BJ (cell line): ENCODE measurements around the gene BRMS1L. TPM values are rescaled to one million over a fixed set of nuclear protein-coding genes. Genes with fewer than 3 reads are reported as not detected.

Experiments
- CTCF ChIA-PET: fragments of 350-600 bp; formaldehyde crosslinking; extraction: SDS; loops from one replicate; lab custom pipeline; 2021; ENCODE audit warnings: antibody characterized with exemption, inconsistent platforms; lab: Yijun Ruan, JAX
- POLR2A ChIA-PET: fragments of 300-600 bp; sonication (Branson Sonifier 250); formaldehyde crosslinking; extraction: SDS; loops from one replicate; lab custom pipeline; 2021; ENCODE audit warnings: antibody characterized with exemption; lab: Charles Lee
- DNase-seq: peaks from one replicate; pipeline ENCODE4 v3.0.0-alpha.2; 2011; ENCODE audit warnings: low read depth
- H3K27me3 ChIP-seq: 2 replicates; pipeline ENCODE4 v1.6.0; 2011; ENCODE audit warnings: low read length; ENCODE audit not compliant: control insufficient read depth, insufficient read depth
- H3K36me3 ChIP-seq: 2 replicates; pipeline ENCODE4 v1.5.1; 2011; ENCODE audit warnings: low read length; ENCODE audit not compliant: control insufficient read depth, insufficient read depth
- H3K4me3 ChIP-seq: 2 replicates; pipeline ENCODE4 v1.5.1; 2011; ENCODE audit warnings: low read depth, mild to moderate bottlenecking, control low read depth, low read length
- polyA plus RNA-seq: library from polyadenylated mRNA; depleted of rRNA; stranded (reverse); fragments of >200 nt; gene quantifications from 2 replicates; pipeline ENCODE4 v1.2.3, GENCODE V29; 2011
- TF ChIP-seq, protein P1 (sequence below): IDR thresholded peaks from 2 replicates; pipeline ENCODE4 v1.5.1; 2011; ENCODE audit warnings: low read depth, mild to moderate bottlenecking, control low read depth, inconsistent platforms, low read length, moderate library complexity; ENCODE audit not compliant: insufficient read depth

Gene BRMS1L
- polyA plus RNA-seq, 1 experiment = 2.5 TPM

- TF ChIP-seq, protein P1, sequence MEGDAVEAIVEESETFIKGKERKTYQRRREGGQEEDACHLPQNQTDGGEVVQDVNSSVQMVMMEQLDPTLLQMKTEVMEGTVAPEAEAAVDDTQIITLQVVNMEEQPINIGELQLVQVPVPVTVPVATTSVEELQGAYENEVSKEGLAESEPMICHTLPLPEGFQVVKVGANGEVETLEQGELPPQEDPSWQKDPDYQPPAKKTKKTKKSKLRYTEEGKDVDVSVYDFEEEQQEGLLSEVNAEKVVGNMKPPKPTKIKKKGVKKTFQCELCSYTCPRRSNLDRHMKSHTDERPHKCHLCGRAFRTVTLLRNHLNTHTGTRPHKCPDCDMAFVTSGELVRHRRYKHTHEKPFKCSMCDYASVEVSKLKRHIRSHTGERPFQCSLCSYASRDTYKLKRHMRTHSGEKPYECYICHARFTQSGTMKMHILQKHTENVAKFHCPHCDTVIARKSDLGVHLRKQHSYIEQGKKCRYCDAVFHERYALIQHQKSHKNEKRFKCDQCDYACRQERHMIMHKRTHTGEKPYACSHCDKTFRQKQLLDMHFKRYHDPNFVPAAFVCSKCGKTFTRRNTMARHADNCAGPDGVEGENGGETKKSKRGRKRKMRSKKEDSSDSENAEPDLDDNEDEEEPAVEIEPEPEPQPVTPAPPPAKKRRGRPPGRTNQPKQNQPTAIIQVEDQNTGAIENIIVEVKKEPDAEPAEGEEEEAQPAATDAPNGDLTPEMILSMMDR = no peak
Measured at GRCh38 chr14:35847636-35848035, 21.5 kb downstream of the BRMS1L start.

GRCh38 chr14:35849122-35849521 lies 23.0 kb downstream of the BRMS1L start:
- CTCF ChIA-PET = no interaction called here
- TF ChIP-seq, protein P1 = no peak
- DNase-seq = no peak
- H3K4me3 ChIP-seq = no peak overlapping the region
- no peaks in the 10 kb centered on the region; the same call in 1 of the 2 replicates for H3K36me3 ChIP-seq
- POLR2A ChIA-PET = no interaction called here
- H3K27me3 ChIP-seq = no peaks in the 10 kb centered on the region

More at GRCh38 chr14:35847636-35848035, 21.5 kb downstream of the BRMS1L start:
- no peak overlapping the region for H3K4me3 ChIP-seq
- no peak for DNase-seq
- no peaks in the 10 kb centered on the region for H3K27me3 ChIP-seq
- ChIA-PET CTCF (interaction anchor here (0.6 kb wide), 1 partner anchor 697 kb away, joined by 3 read pairs; no protein-coding TSS in a partner anchor), POLR2A (no interaction called here)
- no peaks in the 10 kb centered on the region; the same call in 1 of the 2 replicates for H3K36me3 ChIP-seq

GRCh38 chr14:35851823-35852222 lies 25.7 kb downstream of the BRMS1L start:
- Histone ChIP-seq H3K36me3 (no peaks in the 10 kb centered on the region), H3K4me3 (no peak overlapping the region), H3K27me3 (no peaks in the 10 kb centered on the region)
- ChIA-PET CTCF (no interaction called here), POLR2A (no interaction called here)
- TF ChIP-seq, protein P1 = no peak
- DNase-seq = no peak

- Histone ChIP-seq H3K4me3 (no peak overlapping the region), H3K27me3 (no peaks in the 10 kb centered on the region), H3K36me3 (no peaks in the 10 kb centered on the region)
- POLR2A ChIA-PET = no interaction called here
- DNase-seq = no peak
- CTCF ChIA-PET = no interaction called here
- TF ChIP-seq, protein P1 = no peak
Measured at GRCh38 chr14:35853225-35853624, 27.1 kb downstream of the BRMS1L start.

DNA sequence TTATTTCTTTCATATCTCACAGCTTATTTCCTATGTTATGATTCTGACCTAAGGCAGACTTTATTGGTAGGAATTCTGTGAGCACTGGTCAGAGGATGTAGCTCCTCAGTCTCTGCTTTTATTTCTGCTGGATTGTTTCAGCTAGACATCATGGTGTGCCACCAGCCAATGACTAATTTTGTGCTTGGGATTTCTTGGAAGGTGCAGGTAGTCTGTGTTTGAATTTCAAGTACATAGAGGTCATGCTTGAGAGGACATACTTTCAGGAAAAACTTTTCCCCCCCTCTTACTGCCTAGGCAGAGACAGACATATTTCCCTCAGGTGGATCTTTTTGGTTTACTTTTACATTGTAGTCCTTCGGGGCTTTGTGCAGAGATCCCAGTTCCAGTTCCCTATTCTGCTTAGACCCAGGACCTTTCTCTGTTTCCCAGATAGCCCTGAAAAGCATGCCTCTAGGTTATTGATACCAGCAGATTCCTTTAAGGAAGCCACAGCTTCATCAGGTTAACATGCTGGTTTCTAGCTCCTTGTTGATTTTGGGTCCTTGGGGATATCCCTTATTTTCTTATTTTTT lies 28.6 kb downstream of the BRMS1L start:
- POLR2A ChIA-PET = interaction anchor here (0.6 kb wide), 1 partner anchor 100 kb away, joined by 5 read pairs; no protein-coding TSS in a partner anchor
- TF ChIP-seq, protein P1 = no peak
- CTCF ChIA-PET = interaction anchor here (0.6 kb wide), 1 partner anchor 20 kb away, joined by 3 read pairs; no protein-coding TSS in a partner anchor
- DNase-seq = no peak
- H3K36me3 ChIP-seq = no peaks in the 10 kb centered on the region
- H3K27me3 ChIP-seq = no peaks in the 10 kb centered on the region
- H3K4me3 ChIP-seq = no peak overlapping the region
